Activated T-helper 2 cell treated with anti-CD3 and anti-CD28 coated beads, Interferon-gamma antibody, Interleukin-2, Interleukin-4, amounts not matched to agents 10 μg/mL and 5 μg/mL and 100 μg/mL, durations not matched to agents 14 hours and 24 hours and 36 hours (primary cell): Measurements from ENCODE around the gene METTL8. TPM values are rescaled to one million over a fixed set of nuclear protein-coding genes. Genes with fewer than 3 reads are reported as not detected.
"Not testable (repeated sequence)": the region's sequence is repeated elsewhere in the genome, so short reads cannot be mapped to it uniquely, and the experiment has no call there.

Experiments used
- DNase-seq: peaks from one replicate; pipeline ENCODE4 v3.0.0; 2021; ENCODE audit warnings: low spot score
- H3K27ac Mint-ChIP-seq: one replicate; pipeline ENCODE4 v1.8.0; 2021; ENCODE audit warnings: mixed read lengths
- H3K27me3 Mint-ChIP-seq: one replicate; pipeline ENCODE4 v1.8.0; 2021; ENCODE audit warnings: low read depth, mixed read lengths
- H3K36me3 Mint-ChIP-seq: one replicate; pipeline ENCODE4 v1.8.0; 2021; ENCODE audit warnings: low read depth, mixed read lengths
- H3K4me1 Mint-ChIP-seq: one replicate; pipeline ENCODE4 v1.8.0; 2021; ENCODE audit warnings: low read depth, mixed read lengths
- H3K4me3 Mint-ChIP-seq: one replicate; pipeline ENCODE4 v1.8.0; 2021; ENCODE audit warnings: low read depth, mild to moderate bottlenecking, moderate library complexity, mixed read lengths
- H3K9me3 Mint-ChIP-seq: one replicate; pipeline ENCODE4 v1.8.0; 2021; ENCODE audit warnings: mixed read lengths
- intact Hi-C: fragments of 100-400 bp; cut with micrococcal nuclease; formaldehyde crosslinking; loops from one replicate; pipeline ENCODE4 v1.15.1; 2023
- total RNA-seq: library from RNA; stranded (reverse); gene quantifications from 2 replicates; pipeline ENCODE4 v1.2.3, GENCODE V29; 2022

Gene METTL8
- total RNA-seq, 1 donor from 2014 or later = 38.2 TPM

DNA sequence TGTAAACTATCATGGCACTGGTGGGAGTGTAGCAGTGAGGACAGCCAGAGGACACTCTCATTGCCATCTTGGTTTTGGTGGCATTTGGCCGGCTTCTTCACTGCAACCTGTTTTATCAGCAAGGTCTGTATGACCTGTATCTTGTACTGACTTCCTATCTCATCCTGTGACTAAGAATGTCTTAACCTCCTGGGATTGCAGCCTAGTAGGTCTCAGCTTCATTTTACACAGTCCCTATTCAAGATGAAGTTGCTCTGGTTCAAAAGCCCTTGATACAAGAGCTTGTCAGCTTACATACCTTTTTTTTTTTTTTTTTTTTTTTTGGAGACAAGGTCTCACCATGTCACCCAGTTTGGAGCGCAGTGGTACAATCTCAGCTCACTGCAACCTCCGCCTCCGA is 110.9 kb downstream of the METTL8 start:
- Mint-ChIP-seq H3K27ac (no peak overlapping the region), H3K4me1 (peaks cover 72% of the 10 kb centered on the region), H3K4me3 (no peak overlapping the region), H3K27me3 (no peaks in the 10 kb centered on the region), H3K36me3 (peaks cover 51% of the 10 kb centered on the region), H3K9me3 (no peaks in the 10 kb centered on the region)
- intact Hi-C loops = no loop called here
- no peak for DNase-seq

DNA sequence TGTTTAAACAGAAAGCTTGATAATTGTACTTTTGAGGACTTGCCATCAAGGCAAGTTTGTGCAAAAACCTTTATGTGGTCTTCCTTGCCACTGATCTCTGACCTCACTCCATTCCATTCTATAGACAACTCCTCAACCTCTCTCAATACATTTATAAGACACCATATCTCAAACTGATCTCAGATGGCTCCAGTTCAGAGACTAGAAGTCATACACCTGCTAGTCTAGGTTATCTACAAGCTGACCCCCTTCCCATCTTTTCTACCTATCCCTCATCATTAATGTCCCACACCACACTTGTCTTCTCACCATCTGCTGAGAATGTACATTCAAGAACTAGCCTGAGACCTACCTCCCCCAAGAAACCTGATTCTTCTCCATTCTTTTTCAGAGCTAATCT is 113.1 kb downstream of the METTL8 start:
- Mint-ChIP-seq H3K27ac (peak overlapping the region; percentile 99), H3K4me3 (peak overlapping the region; percentile 15), H3K36me3 (peaks cover 43% of the 10 kb centered on the region), H3K9me3 (no peaks in the 10 kb centered on the region), H3K4me1 (peaks cover 64% of the 10 kb centered on the region), H3K27me3 (no peaks in the 10 kb centered on the region)
- intact Hi-C loops = no loop called here
- no peak for DNase-seq

DNA sequence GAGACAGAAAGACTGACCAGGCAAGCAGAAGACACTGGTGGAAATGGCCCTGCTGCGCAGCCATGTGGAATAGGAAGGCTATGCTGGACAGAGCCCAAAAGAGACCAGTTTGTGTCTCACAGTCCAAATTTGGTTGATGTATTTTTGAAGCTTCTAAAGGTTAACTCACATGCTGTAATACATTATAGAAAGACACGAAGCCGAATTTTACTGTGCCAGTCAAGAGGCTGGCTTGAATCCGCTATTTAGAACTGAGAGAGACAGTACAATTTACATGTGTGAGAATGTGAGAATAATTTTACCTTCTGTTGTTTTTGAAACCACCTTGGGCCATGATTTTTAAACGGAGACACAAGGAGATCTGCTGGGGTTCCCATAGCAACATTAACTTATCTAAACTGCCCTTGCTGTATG is 113.6 kb downstream of the METTL8 start:
- H3K4me3 Mint-ChIP-seq = peak overlapping the region; percentile 56
- peak overlapping the region; percentile 99 for H3K27ac Mint-ChIP-seq
- intact Hi-C loops = no loop called here
- no peaks in the 10 kb centered on the region for H3K9me3 Mint-ChIP-seq
- H3K36me3 Mint-ChIP-seq = peaks cover 40% of the 10 kb centered on the region
- DNase-seq = no peak
- peaks cover 60% of the 10 kb centered on the region for H3K4me1 Mint-ChIP-seq
- no peaks in the 10 kb centered on the region for H3K27me3 Mint-ChIP-seq

DNA sequence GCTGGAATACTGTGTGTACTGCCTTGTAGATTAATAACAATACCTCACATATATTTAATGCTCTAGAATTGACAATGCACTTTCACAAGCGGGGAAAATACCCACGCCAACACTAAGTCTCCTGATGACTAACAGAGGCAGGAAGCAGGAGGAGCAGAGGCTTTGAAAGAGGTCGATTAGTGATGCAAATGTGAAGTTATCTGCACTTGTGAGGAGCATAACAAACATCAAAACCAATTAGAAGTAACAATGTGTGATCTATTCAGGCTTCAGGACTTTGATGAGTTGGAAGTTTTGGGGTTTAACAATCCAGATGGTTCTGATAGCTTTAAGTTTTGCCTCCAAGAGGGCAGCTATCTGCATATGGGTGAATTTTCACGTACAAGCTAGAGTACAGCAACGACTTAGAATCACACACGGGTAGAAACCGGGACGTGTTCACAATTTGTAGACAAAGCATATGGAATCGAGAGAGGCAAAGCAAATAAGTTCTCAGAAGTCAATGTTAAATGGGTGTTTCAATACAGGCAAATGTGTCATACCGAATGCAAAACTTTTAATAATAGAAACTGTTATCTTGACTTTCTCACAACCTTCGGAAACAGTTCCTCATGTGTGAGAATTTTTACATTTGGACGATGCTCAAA is 114.5 kb downstream of the METTL8 start:
- peak; percentile 32 for DNase-seq
- intact Hi-C loops = loop anchor here (1.0 to 5.0 kb wide), 14 partner anchors 28 to 390 kb away; partner anchors contain the start of gene GORASP2
- no peaks in the 10 kb centered on the region for H3K9me3 Mint-ChIP-seq
- peaks cover 56% of the 10 kb centered on the region for H3K4me1 Mint-ChIP-seq
- peak overlapping the region; percentile 99 for H3K27ac Mint-ChIP-seq
- H3K27me3 Mint-ChIP-seq = no peaks in the 10 kb centered on the region
- H3K36me3 Mint-ChIP-seq = peaks cover 45% of the 10 kb centered on the region
- H3K4me3 Mint-ChIP-seq = peak overlapping the region; percentile 56

DNA sequence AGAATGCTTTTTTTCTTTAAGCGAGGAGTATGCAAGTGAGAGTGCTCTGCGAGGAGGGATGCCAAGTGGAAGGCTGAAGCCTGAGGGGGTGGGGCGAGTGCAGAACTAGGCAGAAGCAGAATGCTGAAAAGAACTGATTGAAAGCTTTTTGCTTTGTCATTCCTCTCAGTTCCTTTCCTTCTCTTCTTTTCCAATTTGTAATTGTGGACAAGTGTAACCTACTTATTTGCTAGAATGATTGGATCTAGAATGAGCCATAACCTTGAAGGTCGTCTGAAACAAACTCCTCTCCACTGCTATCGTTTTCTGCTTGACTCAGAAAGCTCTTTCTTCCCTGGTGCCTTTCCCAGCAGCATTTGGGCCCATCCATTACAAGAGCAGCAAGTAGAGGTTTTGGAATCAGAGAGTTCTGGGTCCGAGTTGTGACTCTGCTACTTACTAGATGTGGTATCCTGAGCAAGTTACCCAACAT is 115.3 kb downstream of the METTL8 start:
- no peak for DNase-seq
- peak overlapping the region; percentile 99 for H3K27ac Mint-ChIP-seq
- H3K4me3 Mint-ChIP-seq = peak overlapping the region; percentile 45
- H3K9me3 Mint-ChIP-seq = no peaks in the 10 kb centered on the region
- H3K27me3 Mint-ChIP-seq = no peaks in the 10 kb centered on the region
- peaks cover 43% of the 10 kb centered on the region for H3K36me3 Mint-ChIP-seq
- peaks cover 53% of the 10 kb centered on the region for H3K4me1 Mint-ChIP-seq
- intact Hi-C loops = loop anchor here (1.0 to 5.0 kb wide), 7 partner anchors 8 to 390 kb away; partner anchors contain the start of gene GORASP2

DNA sequence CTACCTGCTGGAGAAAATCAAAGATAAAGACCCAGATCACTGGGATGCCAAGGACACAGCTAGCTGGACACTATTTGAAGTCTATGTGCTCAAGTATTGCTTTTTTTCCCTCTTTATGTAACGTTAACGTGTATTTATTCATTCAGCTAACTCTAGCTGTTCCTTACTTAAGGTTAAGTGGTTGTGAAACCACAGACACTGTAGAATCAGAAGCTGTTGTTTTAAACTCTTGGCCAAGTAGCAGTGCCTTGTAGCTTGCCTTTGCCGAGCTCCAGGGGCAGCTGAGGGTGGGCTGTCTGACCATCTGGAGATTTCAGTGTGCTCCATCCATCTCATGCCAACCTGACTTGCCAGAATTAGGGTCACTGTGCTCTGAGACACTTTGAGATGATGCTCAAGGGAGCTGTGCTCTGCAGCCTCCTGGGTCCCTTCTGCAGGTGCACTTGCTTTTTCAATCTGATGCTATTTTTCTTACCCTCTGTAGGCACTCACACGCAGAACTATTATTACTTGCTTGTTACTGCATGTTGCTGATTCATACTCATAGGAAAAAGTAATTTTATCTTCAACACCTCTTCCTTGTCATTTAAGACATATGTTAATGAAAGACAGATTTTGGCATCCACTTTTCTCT is 116.2 kb downstream of the METTL8 start:
- H3K4me1 Mint-ChIP-seq = peaks cover 52% of the 10 kb centered on the region
- DNase-seq = no peak
- peaks cover 2% of the 10 kb centered on the region for H3K9me3 Mint-ChIP-seq
- peak overlapping the region; percentile 99 for H3K27ac Mint-ChIP-seq
- no peaks in the 10 kb centered on the region for H3K27me3 Mint-ChIP-seq
- H3K36me3 Mint-ChIP-seq = peaks cover 40% of the 10 kb centered on the region
- no peak overlapping the region for H3K4me3 Mint-ChIP-seq
- intact Hi-C loops = loop anchor here (1.0 to 5.0 kb wide), 7 partner anchors 9 to 389 kb away; partner anchors contain the start of gene GORASP2

DNA sequence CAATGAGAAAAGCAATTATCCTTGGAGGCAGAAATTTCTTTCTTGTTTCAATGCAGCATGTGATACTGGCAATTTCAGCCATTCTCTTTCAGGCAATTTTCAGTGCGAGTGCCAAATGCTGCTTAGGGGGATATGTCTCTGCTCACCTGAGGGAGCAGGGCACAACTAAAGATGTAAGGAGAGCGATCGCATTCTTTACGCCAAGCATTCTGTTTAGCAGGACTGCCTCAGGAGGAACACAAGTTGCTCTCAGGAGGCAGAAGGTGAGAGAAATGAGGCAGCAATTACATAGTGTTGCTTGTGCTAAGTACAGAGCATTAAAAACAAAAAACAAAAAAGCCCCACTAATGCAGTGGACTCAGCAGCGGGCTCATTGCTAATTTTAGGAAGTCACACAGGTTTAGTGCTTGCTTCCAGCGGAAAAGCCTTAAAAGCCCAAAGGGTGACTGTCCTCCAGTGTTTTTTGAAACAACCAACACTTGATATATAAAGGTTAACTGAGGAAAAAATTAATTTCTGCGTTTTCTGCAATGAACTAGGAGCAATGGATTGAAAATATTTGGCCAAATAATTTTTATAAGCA is 116.9 kb downstream of the METTL8 start:
- Mint-ChIP-seq H3K36me3 (peaks cover 44% of the 10 kb centered on the region), H3K4me1 (peaks cover 52% of the 10 kb centered on the region), H3K27me3 (no peaks in the 10 kb centered on the region), H3K4me3 (no peak overlapping the region), H3K9me3 (peaks cover 6% of the 10 kb centered on the region), H3K27ac (no peak overlapping the region)
- intact Hi-C loops = loop anchor here (5.0 kb wide), 2 partner anchors 70 to 175 kb away; no protein-coding TSS in a partner anchor
- DNase-seq = no peak

DNA sequence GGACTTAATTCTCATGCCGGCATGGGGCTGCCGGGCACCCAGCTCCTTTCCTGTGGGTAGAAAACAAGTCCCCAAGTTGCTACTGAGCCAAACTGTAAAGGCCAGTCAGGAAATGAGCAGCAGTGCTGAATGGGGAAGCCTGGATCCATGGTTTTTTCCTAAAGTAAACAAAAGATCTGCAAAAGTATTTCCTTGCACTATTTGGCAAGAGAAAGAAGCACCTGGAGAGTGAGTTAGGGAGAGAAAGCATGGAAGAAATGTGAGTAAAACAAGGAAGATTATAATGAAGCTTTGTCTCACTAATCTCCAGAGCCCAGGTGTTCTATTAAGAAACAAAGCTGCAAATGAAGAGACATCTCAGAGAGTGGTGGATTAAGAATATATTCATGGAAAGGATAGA is 117.6 kb downstream of the METTL8 start:
- intact Hi-C loops = loop anchor here (5.0 kb wide), 2 partner anchors 69 to 174 kb away; no protein-coding TSS in a partner anchor
- Mint-ChIP-seq H3K9me3 (peaks cover 12% of the 10 kb centered on the region), H3K27me3 (no peaks in the 10 kb centered on the region), H3K27ac (no peak overlapping the region), H3K4me3 (no peak overlapping the region), H3K36me3 (peaks cover 46% of the 10 kb centered on the region), H3K4me1 (peaks cover 49% of the 10 kb centered on the region)
- DNase-seq = no peak

DNA sequence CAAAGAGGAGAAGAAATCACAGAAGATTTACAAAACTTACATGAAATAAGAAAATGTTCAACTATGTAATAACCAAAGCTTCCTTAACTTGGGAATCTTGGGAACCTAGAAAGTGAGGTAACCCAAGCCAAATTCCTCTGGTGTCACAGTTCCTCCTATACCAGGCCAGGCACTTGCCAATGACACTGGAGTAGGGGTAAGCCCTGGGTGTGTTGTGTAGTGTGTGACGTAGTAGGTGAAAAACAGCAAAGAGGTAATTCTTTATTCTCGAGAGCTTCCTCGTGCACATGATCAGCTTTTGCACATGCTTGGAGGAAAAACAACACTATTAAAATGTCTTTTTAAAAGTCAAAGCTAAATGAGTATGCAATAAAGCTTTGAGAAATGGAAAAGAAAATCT is 118.0 kb downstream of the METTL8 start:
- no peaks in the 10 kb centered on the region for H3K27me3 Mint-ChIP-seq
- H3K9me3 Mint-ChIP-seq = peaks cover 17% of the 10 kb centered on the region
- intact Hi-C loops = loop anchor here (5.0 kb wide), 2 partner anchors 68 to 173 kb away; no protein-coding TSS in a partner anchor
- H3K27ac Mint-ChIP-seq = no peak overlapping the region
- no peak for DNase-seq
- peaks cover 48% of the 10 kb centered on the region for H3K4me1 Mint-ChIP-seq
- peaks cover 46% of the 10 kb centered on the region for H3K36me3 Mint-ChIP-seq
- no peak overlapping the region for H3K4me3 Mint-ChIP-seq

DNA sequence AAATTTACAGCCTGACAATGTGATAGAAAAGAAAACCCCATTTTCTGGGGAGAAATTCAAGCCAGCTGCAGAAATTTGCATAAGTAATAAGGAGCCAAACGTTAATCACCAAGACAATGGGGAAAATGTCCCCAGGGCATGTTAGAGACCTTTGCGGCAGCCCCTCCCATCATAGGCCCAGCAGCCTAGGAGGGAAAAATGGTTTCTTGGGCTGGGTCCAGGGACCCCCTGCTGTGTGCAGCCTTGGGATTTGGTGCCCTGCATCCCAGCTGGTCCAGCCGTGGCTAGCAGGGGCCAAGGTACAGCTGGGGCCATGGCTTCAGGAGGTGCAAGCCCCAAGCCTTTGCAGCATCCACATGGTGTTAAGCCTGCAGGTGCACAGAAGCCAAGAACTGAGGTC is 121.6 kb downstream of the METTL8 start:
- not testable (repeated sequence) for H3K27me3 Mint-ChIP-seq

DNA sequence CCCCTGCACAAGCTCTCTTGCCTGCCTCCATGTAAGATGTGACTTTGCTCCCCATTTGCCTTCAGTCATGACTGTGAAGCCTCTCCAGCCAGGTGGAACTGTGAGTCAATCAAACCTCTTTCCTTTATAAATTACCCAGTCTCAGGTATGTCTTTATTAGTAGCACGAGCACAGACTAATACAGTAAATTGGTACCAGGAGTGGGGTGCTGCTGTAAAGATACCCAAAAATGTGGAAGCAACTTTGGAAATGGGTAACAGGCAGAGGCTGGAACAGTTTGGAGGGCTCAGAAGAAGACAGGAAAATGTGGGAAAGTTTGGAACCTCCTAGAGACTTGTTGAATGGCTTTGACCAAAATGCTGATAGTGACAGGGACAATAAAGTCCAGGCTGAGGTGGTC is 122.2 kb downstream of the METTL8 start:
- H3K4me1 Mint-ChIP-seq = peaks cover 11% of the 10 kb centered on the region
- H3K27me3 Mint-ChIP-seq, H3K4me3 Mint-ChIP-seq, intact Hi-C loops, H3K27ac Mint-ChIP-seq, DNase-seq: not testable (repeated sequence)
- H3K9me3 Mint-ChIP-seq = peaks cover 20% of the 10 kb centered on the region
- peaks cover 37% of the 10 kb centered on the region for H3K36me3 Mint-ChIP-seq

More for the DNA sequence above, 121.6 kb downstream of the METTL8 start:
- Mint-ChIP-seq H3K9me3 (peaks cover 20% of the 10 kb centered on the region), H3K36me3 (peaks cover 37% of the 10 kb centered on the region), H3K4me1 (peaks cover 13% of the 10 kb centered on the region)
- DNase-seq, H3K27ac Mint-ChIP-seq, intact Hi-C loops, H3K4me3 Mint-ChIP-seq: not testable (repeated sequence)

DNA sequence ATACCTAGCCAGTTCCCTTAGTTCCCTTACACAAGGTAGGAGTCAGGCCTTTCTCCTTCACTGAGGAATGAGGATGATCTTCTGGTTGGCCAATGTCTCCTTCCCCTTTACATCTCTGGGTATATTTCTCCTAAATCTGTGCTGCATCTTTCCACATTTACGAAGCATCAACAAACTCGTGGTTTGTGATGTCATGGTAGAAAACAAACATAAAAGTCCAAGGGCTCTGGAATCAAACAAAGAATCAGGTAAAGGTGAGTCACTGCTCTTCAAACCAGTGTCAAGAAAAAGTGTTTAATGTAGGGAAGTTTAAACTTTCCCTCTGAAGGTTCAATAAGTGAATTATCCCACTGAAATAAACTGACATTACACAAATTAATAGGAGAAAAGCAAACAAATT is 122.9 kb downstream of the METTL8 start:
- H3K27ac Mint-ChIP-seq = no peak overlapping the region
- intact Hi-C loops = no loop called here
- H3K4me3 Mint-ChIP-seq = no peak overlapping the region
- no peaks in the 10 kb centered on the region for H3K27me3 Mint-ChIP-seq
- peaks cover 37% of the 10 kb centered on the region for H3K36me3 Mint-ChIP-seq
- peaks cover 8% of the 10 kb centered on the region for H3K4me1 Mint-ChIP-seq
- no peak for DNase-seq
- H3K9me3 Mint-ChIP-seq = peaks cover 23% of the 10 kb centered on the region
